IMR-90 (cell line): ENCODE measurements around the gene MDM2. TPM values are rescaled to one million over a fixed set of nuclear protein-coding genes. Genes with fewer than 3 reads are reported as not detected.
"Not testable (repeated sequence)": the region's sequence is repeated elsewhere in the genome, so short reads cannot be mapped to it uniquely, and the experiment has no call there.

ENCODE experiments used
- ATAC-seq: fragments of 200-7000 bp; cut with Tn5 transposase; 2 replicates; pipeline ENCODE4 v1.9.1; 2020; ENCODE audit warnings: low read depth, mild to moderate bottlenecking, moderate library complexity
- BruUV-seq: library from RNA; stranded (reverse); fragments of 400-500 nt; replicated peaks from 2 replicates; lab custom pipeline; 2021; lab: Mats Ljungman, UMichigan
- CTCF ChIA-PET: fragments of 300-600 bp; formaldehyde crosslinking; extraction: SDS; loops from one replicate; lab custom pipeline; 2021; ENCODE audit warnings: antibody characterized with exemption; lab: Yijun Ruan, JAX
- POLR2A ChIA-PET: fragments of 300-600 bp; sonication (Branson Sonifier 250); formaldehyde crosslinking; loops from one replicate; lab custom pipeline; 2022; ENCODE audit warnings: antibody characterized with exemption; ENCODE audit not compliant: unreplicated experiment; lab: Charles Lee
- DNase-seq: peaks from one replicate; pipeline ENCODE4 v3.0.0; 2013
- H2AFZ ChIP-seq: replicated peaks from 2 replicates; pipeline ENCODE3; 2013; ENCODE audit warnings: low read length, mild to moderate bottlenecking; ENCODE audit not compliant: poor library complexity
- H2AK5ac ChIP-seq: 2 replicates; pipeline ENCODE4 v1.6.1; 2013; ENCODE audit warnings: low read depth, low read length, inconsistent platforms
- H2AK9ac ChIP-seq: replicated peaks from 2 replicates; pipeline ENCODE3; 2013; ENCODE audit warnings: mild to moderate bottlenecking, low read depth, low read length, moderate library complexity; ENCODE audit not compliant: poor library complexity
- H2BK120ac ChIP-seq: 2 replicates; pipeline ENCODE4 v1.6.1; 2013; ENCODE audit warnings: low read depth, low read length, inconsistent platforms
- H2BK15ac ChIP-seq: 3 replicates; pipeline ENCODE4 v1.6.1; 2013; ENCODE audit warnings: low read depth, low read length, inconsistent platforms
- H2BK20ac ChIP-seq: 2 replicates; pipeline ENCODE4 v1.6.1; 2013; ENCODE audit warnings: low read depth, mild to moderate bottlenecking, inconsistent platforms, low read length, moderate library complexity
- H2BK5ac ChIP-seq: 2 replicates; pipeline ENCODE4 v1.6.1; 2013; ENCODE audit warnings: mild to moderate bottlenecking, low read depth, low read length, inconsistent platforms; ENCODE audit not compliant: poor library complexity, severe bottlenecking
- H3K14ac ChIP-seq: replicated peaks from 2 replicates; pipeline ENCODE4 v1.6.1; 2013; ENCODE audit warnings: low read depth, low read length, inconsistent platforms
- H3K18ac ChIP-seq: 2 replicates; pipeline ENCODE4 v1.6.1; 2013; ENCODE audit warnings: low read depth, low read length, control low read depth
- H3K23ac ChIP-seq: 2 replicates; pipeline ENCODE4 v1.6.1; 2013; ENCODE audit warnings: low read depth, low read length, inconsistent platforms
- H3K27ac ChIP-seq: 2 replicates; pipeline ENCODE4 v1.5.1; 2013; ENCODE audit warnings: mild to moderate bottlenecking, control low read depth, low read length; ENCODE audit not compliant: insufficient read depth
- H3K27me3 ChIP-seq: 2 replicates; pipeline ENCODE4 v1.6.1; 2013; ENCODE audit warnings: low read length; ENCODE audit not compliant: control insufficient read depth, insufficient read depth
- H3K36me3 ChIP-seq: 2 replicates; pipeline ENCODE4 v1.6.1; 2013; ENCODE audit warnings: low read length, mixed read lengths; ENCODE audit not compliant: control insufficient read depth, insufficient read depth
- H3K4ac ChIP-seq: 2 replicates; pipeline ENCODE4 v1.6.1; 2013; ENCODE audit warnings: low read depth, low read length, inconsistent platforms
- H3K4me1 ChIP-seq: 2 replicates; pipeline ENCODE4 v1.6.1; 2013; ENCODE audit warnings: low read length, mixed read lengths; ENCODE audit not compliant: control insufficient read depth, insufficient read depth
- H3K4me2 ChIP-seq: 2 replicates; pipeline ENCODE4 v1.6.1; 2013; ENCODE audit warnings: low read depth, mild to moderate bottlenecking, control low read depth, low read length, moderate library complexity
- H3K4me3 ChIP-seq: 2 replicates; pipeline ENCODE4 v1.5.1; 2013; ENCODE audit warnings: low read depth, mild to moderate bottlenecking, control low read depth, low read length, moderate library complexity; ENCODE audit not compliant: insufficient read depth
- H3K56ac ChIP-seq: 2 replicates; pipeline ENCODE4 v1.6.1; 2013; ENCODE audit warnings: low read length, inconsistent platforms; ENCODE audit not compliant: insufficient read depth; ENCODE audit errors: extremely low read depth
- H3K79me1 ChIP-seq, 2 experiments: 2 replicates each; pipeline ENCODE4 v1.6.1; 2013; ENCODE audit warnings: low read length in 2 of 2, inconsistent platforms in 1 of 2, low read depth in 1 of 2
- H3K9ac ChIP-seq: 2 replicates; pipeline ENCODE4 v1.6.1; 2013; ENCODE audit warnings: low read depth, low read length, control low read depth
- H3K9me1 ChIP-seq: 2 replicates; pipeline ENCODE4 v1.6.1; 2013; ENCODE audit warnings: low read length, inconsistent platforms; ENCODE audit not compliant: insufficient read depth
- H3K9me3 ChIP-seq: 2 replicates; pipeline ENCODE4 v1.6.1; 2013; ENCODE audit warnings: low read length; ENCODE audit not compliant: control insufficient read depth, insufficient read depth
- H4K20me1 ChIP-seq: 2 replicates; pipeline ENCODE4 v1.6.1; 2013; ENCODE audit warnings: low read length, inconsistent platforms; ENCODE audit not compliant: insufficient read depth
- H4K5ac ChIP-seq: 2 replicates; pipeline ENCODE4 v1.6.1; 2013; ENCODE audit warnings: mild to moderate bottlenecking, low read depth, low read length, control low read depth
- H4K8ac ChIP-seq, 2 experiments: 2 replicates each; pipeline ENCODE4 v1.6.1; 2013; ENCODE audit warnings: low read depth in 2 of 2, low read length in 2 of 2, control low read depth in 1 of 2, inconsistent platforms in 1 of 2
- H4K91ac ChIP-seq: 2 replicates; pipeline ENCODE4 v1.6.1; 2013; ENCODE audit warnings: low read depth, low read length, inconsistent platforms; ENCODE audit not compliant: insufficient read depth
- ELK1 ChIP-seq: fragments of 150-350 bp; IDR thresholded peaks from 2 replicates; pipeline ENCODE4 v1.6.1; 2016; ENCODE audit warnings: low read depth, mild to moderate bottlenecking, low read length, moderate library complexity, borderline replicate concordance
- WGBS, 2 experiments: methylation state at CpG; one replicate each; pipeline versions ENCODE4 v1.1.5 to v1.1.7; 2013; ENCODE audit warnings: missing lambda C conversion rate in 2 of 2; ENCODE audit not compliant: insufficient read length in 1 of 2; ENCODE audit errors: extremely low coverage in 2 of 2; 5-methylcytosine and 5-hydroxymethylcytosine counted together
- dilution Hi-C: fragments of 300-500 bp; cut with HindIII; formaldehyde crosslinking; loops from one replicate; pipeline ENCODE4 v1.14.3; 2018; ENCODE audit warnings: low sequenced_read_pairs; ENCODE audit not compliant: unreplicated experiment
- in situ Hi-C: fragments of 300-500 bp; cut with MboI; formaldehyde crosslinking; loops from 3 replicates; pipeline ENCODE4 v1.14.3; 2019; ENCODE audit warnings: low sequenced_read_pairs, inconsistent platforms, mixed read lengths
- intact Hi-C: fragments of 100-400 bp; cut with micrococcal nuclease; formaldehyde crosslinking; loops from 2 replicates; pipeline ENCODE4 v1.10.0; 2022
- polyA plus RNA-seq, 3 experiments: library from polyadenylated mRNA; depleted of rRNA; stranded (reverse); fragments of >200 nt; gene quantifications; 2 replicates each; pipeline ENCODE4 v1.2.3, GENCODE V29; 2012; ENCODE audit warnings: low replicate concordance in 1 of 3
- total RNA-seq: library from RNA; depleted of rRNA; stranded (reverse); fragments of >200 nt; gene quantifications from 2 replicates; pipeline ENCODE4 v1.2.3, GENCODE V29; 2012

MDM2 gene
- total and polyA plus RNA-seq, 2 of the 4 experiments (the other 2 are of a cell fraction) = 21.9 to 196 TPM

- no peak for TF ChIP-seq ELK1
Observed at GRCh38 chr12:68806488-68807237, 1.3 kb upstream of the MDM2 start (continued).

GRCh38 chr12:68807274-68807575 lies 752 bp upstream of the MDM2 start:
- DNase-seq, H3K9me1 ChIP-seq, H2BK20ac ChIP-seq, H2AK9ac ChIP-seq, in situ Hi-C loops, H3K4me1 ChIP-seq, H3K23ac ChIP-seq, H3K9me3 ChIP-seq, H3K79me1 ChIP-seq, BruUV-seq, H3K27me3 ChIP-seq, H4K20me1 ChIP-seq, dilution Hi-C loops, ATAC-seq, H3K36me3 ChIP-seq: not testable (repeated sequence)
- Histone ChIP-seq H4K8ac (peak overlapping the region; percentile 51 to 60), H2BK120ac (peak overlapping the region; percentile 16; the same call in 1 of the 2 replicates), H3K14ac (peak overlapping the region; percentile 7; the same call in 1 of the 2 replicates), H3K56ac (peak overlapping the region; percentile 67; the same call in 1 of the 2 replicates), H2BK15ac (peak overlapping the region; percentile 51; the same call in 1 of the 3 replicates), H3K4me2 (peak overlapping the region; percentile 72), H3K4me3 (peak overlapping the region; percentile 96), H4K5ac (peak overlapping the region; percentile 44), H3K18ac (peak overlapping the region; percentile 84; the same call in 1 of the 2 replicates), H2AK5ac (peak overlapping the region; percentile 54; the same call in 1 of the 2 replicates), H4K91ac (peak overlapping the region; percentile 49; the same call in 1 of the 2 replicates), H2AFZ (peak overlapping the region; percentile 86), H3K9ac (peak overlapping the region; percentile 86), H3K27ac (peak overlapping the region; percentile 90), H2BK5ac (peak overlapping the region; percentile 73), H3K4ac (peak overlapping the region; percentile 67)
- 0% methylated on average over 2 of the region's 10 CpGs; no CpG with 5 or more reads in 1 of the 2 experiments for WGBS, 2 experiments
- intact Hi-C loops = loop anchor here (1.0 to 10.0 kb wide), 4 partner anchors 75 to 765 kb away; partner anchors contain the start of genes IL26 and MDM1
- ChIA-PET CTCF (interaction anchor here (0.8 kb wide), 1 partner anchor 45 kb away, joined by 3 read pairs; no protein-coding TSS in a partner anchor), POLR2A (interaction anchor here (0.9 kb wide), 1 partner anchor 54 kb away, joined by 11 read pairs; no protein-coding TSS in a partner anchor)
